Astrocyte (in vitro differentiated cells and primary cell): ENCODE results near the gene KRT78.

ENCODE experiments used
- EZH2 ChIP-seq: IDR thresholded peaks from 2 replicates; pipeline ENCODE4 v1.6.1; 2012; ENCODE audit warnings: mild to moderate bottlenecking, low read length, inconsistent platforms; ENCODE audit not compliant: insufficient read depth
- TF ChIP-seq, protein P1 (sequence below): IDR thresholded peaks from 2 replicates; pipeline ENCODE4 v1.5.1; 2011; ENCODE audit warnings: low read depth, mild to moderate bottlenecking, inconsistent platforms, low read length, moderate library complexity; ENCODE audit not compliant: insufficient read depth

DNA sequence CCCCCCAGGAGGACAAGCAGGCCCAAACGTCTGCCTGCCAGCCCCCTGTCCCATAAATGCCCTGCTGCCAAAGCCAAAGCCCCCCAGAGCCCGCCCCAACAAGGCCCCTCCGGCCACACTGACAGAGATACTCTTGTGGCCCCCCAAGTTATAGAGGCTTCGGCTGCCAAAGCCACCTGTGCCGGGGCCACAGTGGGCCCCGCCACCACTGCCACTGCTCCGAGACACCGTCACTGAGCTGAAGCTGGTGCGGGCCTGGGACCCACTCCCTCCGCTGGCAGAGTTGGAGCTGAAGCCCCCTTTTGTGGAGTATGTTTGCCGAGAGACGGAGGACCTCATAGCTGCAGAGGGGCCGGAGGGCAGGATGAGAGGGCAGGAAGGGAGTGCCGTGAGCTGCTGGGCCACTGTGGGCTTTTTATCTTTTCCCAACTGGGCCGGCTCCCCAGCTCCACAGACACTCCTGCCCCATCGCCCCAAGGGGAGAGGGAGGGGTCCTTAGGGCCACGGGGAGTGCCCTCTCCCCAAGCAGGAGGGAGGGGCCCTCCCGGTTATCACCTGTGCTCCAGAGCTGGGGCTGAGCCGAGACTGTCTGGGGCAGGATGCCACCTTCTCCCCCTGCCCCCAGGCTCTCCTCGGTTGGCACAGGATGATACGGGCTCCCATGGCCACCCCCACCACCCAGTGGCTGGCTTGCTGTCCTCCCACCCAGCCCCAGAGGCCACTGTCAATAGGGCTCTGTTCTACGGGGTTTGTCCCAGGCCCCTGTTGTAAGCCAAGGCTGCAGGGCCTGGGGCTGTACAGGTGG lies 14.7 kb downstream of the KRT78 start, which contains the start of gene KRT79:
- TF ChIP-seq, protein P1, sequence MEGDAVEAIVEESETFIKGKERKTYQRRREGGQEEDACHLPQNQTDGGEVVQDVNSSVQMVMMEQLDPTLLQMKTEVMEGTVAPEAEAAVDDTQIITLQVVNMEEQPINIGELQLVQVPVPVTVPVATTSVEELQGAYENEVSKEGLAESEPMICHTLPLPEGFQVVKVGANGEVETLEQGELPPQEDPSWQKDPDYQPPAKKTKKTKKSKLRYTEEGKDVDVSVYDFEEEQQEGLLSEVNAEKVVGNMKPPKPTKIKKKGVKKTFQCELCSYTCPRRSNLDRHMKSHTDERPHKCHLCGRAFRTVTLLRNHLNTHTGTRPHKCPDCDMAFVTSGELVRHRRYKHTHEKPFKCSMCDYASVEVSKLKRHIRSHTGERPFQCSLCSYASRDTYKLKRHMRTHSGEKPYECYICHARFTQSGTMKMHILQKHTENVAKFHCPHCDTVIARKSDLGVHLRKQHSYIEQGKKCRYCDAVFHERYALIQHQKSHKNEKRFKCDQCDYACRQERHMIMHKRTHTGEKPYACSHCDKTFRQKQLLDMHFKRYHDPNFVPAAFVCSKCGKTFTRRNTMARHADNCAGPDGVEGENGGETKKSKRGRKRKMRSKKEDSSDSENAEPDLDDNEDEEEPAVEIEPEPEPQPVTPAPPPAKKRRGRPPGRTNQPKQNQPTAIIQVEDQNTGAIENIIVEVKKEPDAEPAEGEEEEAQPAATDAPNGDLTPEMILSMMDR, result no peak
- no peak for TF ChIP-seq EZH2
